Mucosa of stomach (tissue), 1 donor: ENCODE measurements around the gene MYO5B.

Experiments
- H3K27me3 ChIP-seq: one replicate; pipeline ENCODE4 v1.7.0; 2013; ENCODE audit warnings: mild to moderate bottlenecking, low read length; ENCODE audit not compliant: control insufficient read depth, insufficient read depth
- H3K36me3 ChIP-seq: one replicate; pipeline ENCODE4 v1.7.0; 2013; ENCODE audit warnings: low read length; ENCODE audit not compliant: control insufficient read depth, insufficient read depth
- H3K4me1 ChIP-seq: one replicate; pipeline ENCODE4 v1.7.0; 2013; ENCODE audit warnings: mild to moderate bottlenecking, low read length; ENCODE audit not compliant: control insufficient read depth, insufficient read depth
- H3K4me3 ChIP-seq: one replicate; pipeline ENCODE4 v1.7.0; 2013; ENCODE audit warnings: low read length
- H3K9ac ChIP-seq: one replicate; pipeline ENCODE4 v1.7.0; 2013; ENCODE audit warnings: mild to moderate bottlenecking, low read length, moderate library complexity
- H3K9me3 ChIP-seq: one replicate; pipeline ENCODE4 v1.7.0; 2013; ENCODE audit warnings: mild to moderate bottlenecking, low read length, moderate library complexity; ENCODE audit not compliant: control insufficient read depth
- donor health status: Pancreatic carcinoma.

Gene MYO5B

GRCh38 chr18:50183556-50183955 lies 11.4 kb downstream of the MYO5B start:
- Histone ChIP-seq H3K4me1 (peaks cover 4% of the 10 kb centered on the region), H3K36me3 (no peaks in the 10 kb centered on the region), H3K4me3 (no peak overlapping the region), H3K9ac (no peak overlapping the region), H3K27me3 (no peaks in the 10 kb centered on the region), H3K9me3 (no peaks in the 10 kb centered on the region)

GRCh38 chr18:50182511-50182910 lies 12.4 kb downstream of the MYO5B start:
- Histone ChIP-seq H3K4me3 (no peak overlapping the region), H3K36me3 (no peaks in the 10 kb centered on the region), H3K9ac (no peak overlapping the region), H3K9me3 (no peaks in the 10 kb centered on the region), H3K4me1 (peaks cover 6% of the 10 kb centered on the region), H3K27me3 (no peaks in the 10 kb centered on the region)

DNA sequence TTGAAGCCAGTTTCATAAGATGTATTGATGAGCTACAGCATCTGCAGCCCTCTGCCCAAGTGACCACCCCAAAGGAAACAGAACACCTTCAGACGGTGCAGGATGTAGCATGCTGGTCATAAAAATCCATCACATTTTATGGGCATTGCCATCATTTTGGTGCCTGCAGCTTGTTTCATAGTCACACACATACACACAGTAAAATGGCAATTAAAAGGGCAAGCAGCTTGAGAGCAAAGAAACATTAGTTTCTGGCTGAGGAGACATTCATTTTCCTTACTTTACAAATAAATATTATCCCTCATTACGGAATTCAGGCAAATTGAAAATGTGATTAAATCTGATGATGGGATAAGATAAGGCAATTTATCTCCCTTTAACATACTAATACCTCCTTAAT lies 13.4 kb downstream of the MYO5B start:
- H3K9ac ChIP-seq: no peak overlapping the region
- peaks cover 11% of the 10 kb centered on the region for H3K4me1 ChIP-seq
- no peaks in the 10 kb centered on the region for H3K27me3 ChIP-seq
- no peak overlapping the region for H3K4me3 ChIP-seq
- H3K36me3 ChIP-seq: no peaks in the 10 kb centered on the region
- H3K9me3 ChIP-seq: no peaks in the 10 kb centered on the region

GRCh38 chr18:50179465-50179864 lies 15.5 kb downstream of the MYO5B start:
- Histone ChIP-seq H3K9ac (no peak overlapping the region), H3K27me3 (no peaks in the 10 kb centered on the region), H3K4me1 (peaks cover 11% of the 10 kb centered on the region), H3K36me3 (no peaks in the 10 kb centered on the region), H3K4me3 (no peak overlapping the region), H3K9me3 (no peaks in the 10 kb centered on the region)

GRCh38 chr18:50177294-50177992 lies 17.5 kb downstream of the MYO5B start:
- H3K9me3 ChIP-seq: no peaks in the 10 kb centered on the region
- H3K4me3 ChIP-seq: no peak overlapping the region
- H3K27me3 ChIP-seq: no peaks in the 10 kb centered on the region
- H3K9ac ChIP-seq: no peak overlapping the region
- no peaks in the 10 kb centered on the region for H3K36me3 ChIP-seq
- H3K4me1 ChIP-seq: peaks cover 7% of the 10 kb centered on the region

GRCh38 chr18:50172367-50172766 lies 22.6 kb downstream of the MYO5B start:
- Histone ChIP-seq H3K9me3 (no peaks in the 10 kb centered on the region), H3K9ac (no peak overlapping the region), H3K27me3 (no peaks in the 10 kb centered on the region), H3K36me3 (no peaks in the 10 kb centered on the region), H3K4me3 (no peak overlapping the region), H3K4me1 (peaks cover 3% of the 10 kb centered on the region)

- no peaks in the 10 kb centered on the region for H3K27me3 ChIP-seq
- no peaks in the 10 kb centered on the region for H3K4me1 ChIP-seq
- no peak overlapping the region for H3K4me3 ChIP-seq
- no peak overlapping the region for H3K9ac ChIP-seq
- H3K36me3 ChIP-seq: no peaks in the 10 kb centered on the region
- H3K9me3 ChIP-seq: no peaks in the 10 kb centered on the region
Observed at GRCh38 chr18:50171406-50171805, 23.5 kb downstream of the MYO5B start.

- no peaks in the 10 kb centered on the region for H3K27me3 ChIP-seq
- no peaks in the 10 kb centered on the region for H3K9me3 ChIP-seq
- no peak overlapping the region for H3K4me3 ChIP-seq
- no peak overlapping the region for H3K9ac ChIP-seq
- no peaks in the 10 kb centered on the region for H3K4me1 ChIP-seq
- H3K36me3 ChIP-seq: no peaks in the 10 kb centered on the region
Observed at GRCh38 chr18:50170004-50170403, 24.9 kb downstream of the MYO5B start.

GRCh38 chr18:50169149-50169548 lies 25.8 kb downstream of the MYO5B start:
- Histone ChIP-seq H3K4me1 (no peaks in the 10 kb centered on the region), H3K4me3 (no peak overlapping the region), H3K36me3 (no peaks in the 10 kb centered on the region), H3K9me3 (no peaks in the 10 kb centered on the region), H3K27me3 (no peaks in the 10 kb centered on the region), H3K9ac (no peak overlapping the region)

- no peaks in the 10 kb centered on the region for H3K27me3 ChIP-seq
- no peak overlapping the region for H3K4me3 ChIP-seq
- H3K9me3 ChIP-seq: no peaks in the 10 kb centered on the region
Observed at GRCh38 chr18:50167966-50168365, 27.0 kb downstream of the MYO5B start.

GRCh38 chr18:50166901-50167300 lies 28.0 kb downstream of the MYO5B start:
- H3K9me3 ChIP-seq: no peaks in the 10 kb centered on the region
- no peaks in the 10 kb centered on the region for H3K36me3 ChIP-seq
- no peak overlapping the region for H3K9ac ChIP-seq
- no peak overlapping the region for H3K4me3 ChIP-seq
- peaks cover 13% of the 10 kb centered on the region for H3K4me1 ChIP-seq
- H3K27me3 ChIP-seq: no peaks in the 10 kb centered on the region

More at GRCh38 chr18:50167966-50168365, 27.0 kb downstream of the MYO5B start:
- Histone ChIP-seq H3K9ac (no peak overlapping the region), H3K36me3 (no peaks in the 10 kb centered on the region), H3K4me1 (peaks cover 5% of the 10 kb centered on the region)

- Histone ChIP-seq H3K9ac (no peak overlapping the region), H3K9me3 (no peaks in the 10 kb centered on the region), H3K4me3 (no peak overlapping the region), H3K4me1 (peaks cover 41% of the 10 kb centered on the region), H3K36me3 (no peaks in the 10 kb centered on the region), H3K27me3 (no peaks in the 10 kb centered on the region)
Observed at GRCh38 chr18:50163505-50163904, 31.4 kb downstream of the MYO5B start.
